Measurements from ENCODE around the gene COA3.
A peak's percentile ranks its signal among the peaks of the same experiment; 100 is the strongest.

Gene COA3

GRCh38 chr17:42798383-42799380, at the start of gene COA3, which contains the start of gene CNTD1:
COA3 (minus strand) TSS chr17:42798704; CDS start chr17:42798681, 23 bp downstream.
CNTD1 (plus strand) TSS chr17:42798861; CDS start chr17:42799068, 207 bp downstream.
- peak; percentile 85 for DNase-seq (ENCODE audit: low spot score)

- DNase-seq (ENCODE audit: low spot score): no peak
Observed at GRCh38 chr17:42848093-42848492, 49.6 kb upstream of the COA3 start.

GRCh38 chr17:42846594-42847280, 48.2 kb upstream of the COA3 start:
- DNase-seq (ENCODE audit: low spot score): no peak

- peak; percentile 45 for DNase-seq (ENCODE audit: low spot score)
Observed at GRCh38 chr17:42845918-42846593, 47.6 kb upstream of the COA3 start.

- no peak for DNase-seq (ENCODE audit: low spot score)
Observed at GRCh38 chr17:42845556-42845917, 47.0 kb upstream of the COA3 start.

- no peak for DNase-seq (ENCODE audit: low spot score)
Observed at GRCh38 chr17:42844761-42845555, 46.5 kb upstream of the COA3 start.

GRCh38 chr17:42844271-42844670, 45.8 kb upstream of the COA3 start, which contains the start of gene AOC2:
AOC2 (plus strand) TSS chr17:42844580; CDS start chr17:42844627, 47 bp downstream.
- DNase-seq (ENCODE audit: low spot score): no peak

GRCh38 chr17:42843358-42843934, 44.9 kb upstream of the COA3 start:
- peak; percentile 67 for DNase-seq (ENCODE audit: low spot score)

- no peak for DNase-seq (ENCODE audit: low spot score)
Observed at GRCh38 chr17:42841975-42842685, 43.6 kb upstream of the COA3 start.

GRCh38 chr17:42835732-42836131, 37.2 kb upstream of the COA3 start:
- no peak for DNase-seq (ENCODE audit: low spot score)

- DNase-seq (ENCODE audit: low spot score): no peak
Observed at GRCh38 chr17:42833767-42834422, 35.4 kb upstream of the COA3 start.

GRCh38 chr17:42832934-42833766, 34.6 kb upstream of the COA3 start, which contains the start of gene PSME3:
PSME3 (plus strand) TSS chr17:42833397; CDS start chr17:42833632, 235 bp downstream.
- peak; percentile 91 for DNase-seq (ENCODE audit: low spot score)

- no peak for DNase-seq (ENCODE audit: low spot score)
Observed at GRCh38 chr17:42832213-42832933, 33.9 kb upstream of the COA3 start.

GRCh38 chr17:42830971-42831370, 32.5 kb upstream of the COA3 start:
- no peak for DNase-seq (ENCODE audit: low spot score)

GRCh38 chr17:42827472-42827871, 29.0 kb upstream of the COA3 start:
- no peak for DNase-seq (ENCODE audit: low spot score)

GRCh38 chr17:42821176-42821575, 22.7 kb upstream of the COA3 start:
- DNase-seq (ENCODE audit: low spot score): no peak

- peak; percentile 75 for DNase-seq (ENCODE audit: low spot score)
Observed at GRCh38 chr17:42819939-42820535, 21.5 kb upstream of the COA3 start.

- DNase-seq (ENCODE audit: low spot score): no peak
Observed at GRCh38 chr17:42818379-42818778, 19.9 kb upstream of the COA3 start.
